HepG2 (cell line): ENCODE results near the gene CH25H.

Experiments
- ESRRA ChIP-seq: sonication (generic); formaldehyde crosslinking; IDR thresholded peaks from 2 replicates; pipeline ENCODE4 v1.5.1; 2020; ENCODE audit warnings: mild to moderate bottlenecking, low read depth, missing genetic modification reagents
- FOXM1 ChIP-seq: sonication (generic); formaldehyde crosslinking; IDR thresholded peaks from 2 replicates; pipeline ENCODE4 v1.5.0; 2020; ENCODE audit warnings: missing genetic modification reagents
- RAD21 ChIP-seq: fragments of 450-650 bp; formaldehyde crosslinking; IDR thresholded peaks from 2 replicates; pipeline ENCODE4 v1.5.0; 2020; ENCODE audit warnings: mild to moderate bottlenecking
- TF ChIP-seq, protein P1 (sequence below), 2 experiments: sonication (generic) in 1 of 2; formaldehyde crosslinking in 1 of 2; IDR thresholded peaks; 2 replicates each; pipeline versions ENCODE4 v1.5.1 to v1.6.1; 2011 to 2020; ENCODE audit warnings: borderline replicate concordance in 1 of 2, low read depth in 1 of 2, low read length in 1 of 2, mild to moderate bottlenecking in 1 of 2, missing genetic modification reagents in 1 of 2, moderate library complexity in 1 of 2
- TF ChIP-seq, protein P2 (sequence below): sonication (generic); formaldehyde crosslinking; IDR thresholded peaks from 2 replicates; pipeline ENCODE4 v1.5.0; 2020; ENCODE audit warnings: mild to moderate bottlenecking, missing genetic modification reagents, moderate library complexity
- TF ChIP-seq, protein P3 (sequence below): sonication (generic); formaldehyde crosslinking; IDR thresholded peaks from 2 replicates; pipeline ENCODE4 v1.9.0; 2021; ENCODE audit warnings: missing genetic modification reagents, mild to moderate bottlenecking, borderline replicate concordance

DNA sequence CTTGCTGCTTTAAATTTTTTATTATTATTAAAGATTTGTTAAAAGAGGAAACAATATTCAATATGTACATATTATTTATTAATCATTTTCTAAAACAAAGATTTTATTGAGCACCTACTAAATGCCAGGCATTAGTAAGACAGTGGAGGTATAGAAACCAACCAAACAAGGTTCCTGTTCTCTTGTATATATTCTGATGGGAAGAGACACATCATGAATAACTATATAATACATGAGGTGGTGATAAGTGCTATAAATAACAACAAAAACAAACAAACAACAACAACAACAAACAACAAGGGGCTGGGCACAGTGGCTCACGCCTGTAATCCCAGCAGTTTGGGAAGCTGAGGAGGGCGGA lies 45.1 kb upstream of the CH25H start:
- TF ChIP-seq, protein P1, sequence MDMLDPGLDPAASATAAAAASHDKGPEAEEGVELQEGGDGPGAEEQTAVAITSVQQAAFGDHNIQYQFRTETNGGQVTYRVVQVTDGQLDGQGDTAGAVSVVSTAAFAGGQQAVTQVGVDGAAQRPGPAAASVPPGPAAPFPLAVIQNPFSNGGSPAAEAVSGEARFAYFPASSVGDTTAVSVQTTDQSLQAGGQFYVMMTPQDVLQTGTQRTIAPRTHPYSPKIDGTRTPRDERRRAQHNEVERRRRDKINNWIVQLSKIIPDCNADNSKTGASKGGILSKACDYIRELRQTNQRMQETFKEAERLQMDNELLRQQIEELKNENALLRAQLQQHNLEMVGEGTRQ (IDR thresholded peaks at IDR 0.05; ENCODE audit: low read depth, low read length), result no peak
- TF ChIP-seq, protein P1 (CRISPR knock-in tag; IDR thresholded peaks at IDR 0.05; ENCODE audit: borderline replicate concordance), result no peak
- TF ChIP-seq RAD21, result no peak
- TF ChIP-seq, protein P2, sequence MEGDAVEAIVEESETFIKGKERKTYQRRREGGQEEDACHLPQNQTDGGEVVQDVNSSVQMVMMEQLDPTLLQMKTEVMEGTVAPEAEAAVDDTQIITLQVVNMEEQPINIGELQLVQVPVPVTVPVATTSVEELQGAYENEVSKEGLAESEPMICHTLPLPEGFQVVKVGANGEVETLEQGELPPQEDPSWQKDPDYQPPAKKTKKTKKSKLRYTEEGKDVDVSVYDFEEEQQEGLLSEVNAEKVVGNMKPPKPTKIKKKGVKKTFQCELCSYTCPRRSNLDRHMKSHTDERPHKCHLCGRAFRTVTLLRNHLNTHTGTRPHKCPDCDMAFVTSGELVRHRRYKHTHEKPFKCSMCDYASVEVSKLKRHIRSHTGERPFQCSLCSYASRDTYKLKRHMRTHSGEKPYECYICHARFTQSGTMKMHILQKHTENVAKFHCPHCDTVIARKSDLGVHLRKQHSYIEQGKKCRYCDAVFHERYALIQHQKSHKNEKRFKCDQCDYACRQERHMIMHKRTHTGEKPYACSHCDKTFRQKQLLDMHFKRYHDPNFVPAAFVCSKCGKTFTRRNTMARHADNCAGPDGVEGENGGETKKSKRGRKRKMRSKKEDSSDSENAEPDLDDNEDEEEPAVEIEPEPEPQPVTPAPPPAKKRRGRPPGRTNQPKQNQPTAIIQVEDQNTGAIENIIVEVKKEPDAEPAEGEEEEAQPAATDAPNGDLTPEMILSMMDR (CRISPR knock-in tag), result no peak
- no peak for TF ChIP-seq ESRRA (CRISPR knock-in tag)
- TF ChIP-seq, protein P3, sequence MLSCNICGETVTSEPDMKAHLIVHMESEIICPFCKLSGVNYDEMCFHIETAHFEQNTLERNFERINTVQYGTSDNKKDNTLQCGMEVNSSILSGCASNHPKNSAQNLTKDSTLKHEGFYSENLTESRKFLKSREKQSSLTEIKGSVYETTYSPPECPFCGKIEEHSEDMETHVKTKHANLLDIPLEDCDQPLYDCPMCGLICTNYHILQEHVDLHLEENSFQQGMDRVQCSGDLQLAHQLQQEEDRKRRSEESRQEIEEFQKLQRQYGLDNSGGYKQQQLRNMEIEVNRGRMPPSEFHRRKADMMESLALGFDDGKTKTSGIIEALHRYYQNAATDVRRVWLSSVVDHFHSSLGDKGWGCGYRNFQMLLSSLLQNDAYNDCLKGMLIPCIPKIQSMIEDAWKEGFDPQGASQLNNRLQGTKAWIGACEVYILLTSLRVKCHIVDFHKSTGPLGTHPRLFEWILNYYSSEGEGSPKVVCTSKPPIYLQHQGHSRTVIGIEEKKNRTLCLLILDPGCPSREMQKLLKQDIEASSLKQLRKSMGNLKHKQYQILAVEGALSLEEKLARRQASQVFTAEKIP (CRISPR knock-in tag), result no peak
- TF ChIP-seq FOXM1 (CRISPR knock-in tag), result no peak
